ENCODE results near the gene METAP1.
A peak's percentile ranks its signal among the peaks of the same experiment; 100 is the strongest.
"Not testable (repeated sequence)": the region's sequence is repeated elsewhere in the genome, so short reads cannot be mapped to it uniquely, and the experiment has no call there.

The METAP1 gene

DNA sequence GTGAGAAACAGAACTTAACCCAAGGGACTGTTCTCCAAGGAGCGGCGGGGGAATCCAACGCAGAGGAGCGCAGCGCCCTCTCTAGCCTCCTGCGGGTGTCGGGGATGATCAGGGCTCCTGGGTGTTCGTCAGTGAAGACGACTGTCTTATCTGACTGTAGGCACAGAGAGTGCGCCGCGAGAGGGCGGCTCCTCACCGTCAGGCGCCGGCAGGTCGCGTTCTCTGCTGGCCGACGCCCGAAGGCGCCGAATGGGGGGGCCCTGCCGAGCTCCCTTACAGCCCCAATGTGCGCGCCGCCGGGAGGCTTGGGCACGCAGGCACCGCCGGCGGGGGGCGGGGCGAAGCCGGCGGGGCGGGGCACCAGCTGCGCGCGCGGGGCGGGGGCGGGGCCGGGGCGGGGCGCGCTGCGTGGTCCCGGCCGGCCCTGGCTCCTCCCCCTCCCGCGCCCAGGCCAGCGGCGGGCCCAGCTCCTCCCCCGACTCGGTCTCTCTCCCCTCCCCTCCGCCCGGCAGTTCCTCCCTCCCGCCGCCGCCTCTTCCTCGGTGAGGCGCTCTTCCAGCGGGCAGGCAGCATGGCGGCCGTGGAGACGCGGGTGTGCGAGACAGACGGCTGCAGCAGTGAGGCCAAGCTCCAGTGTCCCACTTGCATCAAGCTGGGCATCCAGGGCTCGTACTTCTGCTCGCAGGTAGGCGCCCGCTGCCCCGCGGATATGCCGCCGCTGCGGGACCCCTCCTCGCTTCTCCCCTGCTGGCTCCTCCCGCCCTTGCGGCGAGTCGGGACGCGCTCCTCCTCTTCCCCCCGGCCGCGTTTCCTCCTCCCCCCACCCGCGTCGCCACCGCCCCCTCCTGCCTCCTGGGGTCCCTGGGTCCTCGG lies at the start of gene METAP1:
METAP1 (plus strand) TSS at position 539 of the 873 bp plus-strand sequence; CDS start at position 572, 33 bp downstream.
- peak; percentile 97 for DNase-seq

DNA sequence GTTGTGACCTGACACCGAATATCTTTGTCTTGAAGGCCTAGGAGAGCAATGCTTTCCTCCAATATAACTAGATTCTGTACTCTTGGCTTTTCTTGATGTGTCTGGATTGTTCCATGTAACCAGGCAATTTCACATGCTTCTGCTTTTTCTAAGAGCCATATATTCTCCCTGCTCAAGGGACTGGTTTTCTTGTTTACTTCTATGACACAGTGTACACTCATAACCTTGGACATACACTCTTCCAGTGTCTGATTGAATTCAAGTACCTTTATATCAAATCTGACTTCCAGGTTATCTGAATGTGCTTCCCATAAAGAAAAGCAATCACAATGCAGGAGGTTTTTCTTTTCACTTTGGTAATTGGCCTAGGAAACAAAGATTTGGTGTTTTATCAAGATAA lies 49.2 kb upstream of the METAP1 start:
- DNase-seq, result no peak

DNA sequence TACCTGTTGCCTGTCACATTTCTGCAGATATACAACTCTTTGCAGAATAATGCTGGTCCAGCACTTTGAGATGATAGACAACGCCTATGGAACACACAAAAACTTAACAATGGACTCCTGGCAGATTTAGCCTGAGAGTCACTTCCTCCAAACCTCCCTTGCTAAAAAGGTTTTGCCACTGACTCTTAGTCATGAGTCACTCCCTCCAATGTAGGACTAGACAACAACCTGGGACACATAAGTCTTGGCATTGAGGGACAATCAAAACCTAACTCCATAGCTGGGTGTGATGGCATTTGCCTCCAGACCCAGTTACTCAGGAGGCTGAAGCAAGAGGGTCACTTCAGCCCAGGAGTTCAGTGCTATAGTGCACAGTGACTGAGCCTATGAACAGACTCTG lies 44.6 kb upstream of the METAP1 start:
- no peak for DNase-seq

DNA sequence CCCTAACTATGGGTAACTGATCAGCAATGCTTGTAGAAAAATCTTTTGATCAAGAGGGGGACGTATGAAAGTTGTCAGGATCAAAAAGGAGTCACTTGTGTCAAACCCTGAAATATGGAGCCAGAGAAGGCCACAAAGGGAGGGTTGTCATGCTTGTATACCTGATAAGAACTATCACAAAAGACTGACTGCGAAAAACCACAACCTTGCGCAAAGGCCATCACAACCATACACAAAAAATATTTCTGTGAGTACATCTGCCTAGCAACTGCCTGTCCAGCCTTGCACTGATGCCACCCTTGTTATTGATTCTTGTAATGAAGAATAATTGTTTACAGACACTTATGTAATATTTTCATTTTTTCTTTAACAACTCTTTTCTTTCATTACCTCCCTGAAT lies 43.8 kb upstream of the METAP1 start:
- DNase-seq, result no peak

DNA sequence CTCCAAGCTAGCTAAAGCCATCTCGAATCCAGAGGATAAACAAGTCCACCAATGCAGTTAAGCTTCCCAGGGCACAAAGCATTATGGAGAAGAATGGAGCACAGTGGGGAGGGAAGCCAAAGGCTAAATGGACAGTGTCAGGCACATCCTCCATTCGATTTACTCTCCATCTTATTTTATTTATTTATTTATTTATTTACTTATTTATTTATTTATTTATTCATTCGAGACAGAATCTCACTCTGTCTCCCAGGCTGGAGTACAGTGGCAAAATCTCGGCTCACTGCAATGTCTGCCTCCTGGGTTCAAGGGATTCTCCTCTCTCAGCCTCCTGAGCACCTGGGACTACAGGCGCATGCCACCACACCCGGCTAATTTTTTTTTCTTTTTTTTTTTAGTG lies 40.3 kb upstream of the METAP1 start:
- no peak for DNase-seq

DNA sequence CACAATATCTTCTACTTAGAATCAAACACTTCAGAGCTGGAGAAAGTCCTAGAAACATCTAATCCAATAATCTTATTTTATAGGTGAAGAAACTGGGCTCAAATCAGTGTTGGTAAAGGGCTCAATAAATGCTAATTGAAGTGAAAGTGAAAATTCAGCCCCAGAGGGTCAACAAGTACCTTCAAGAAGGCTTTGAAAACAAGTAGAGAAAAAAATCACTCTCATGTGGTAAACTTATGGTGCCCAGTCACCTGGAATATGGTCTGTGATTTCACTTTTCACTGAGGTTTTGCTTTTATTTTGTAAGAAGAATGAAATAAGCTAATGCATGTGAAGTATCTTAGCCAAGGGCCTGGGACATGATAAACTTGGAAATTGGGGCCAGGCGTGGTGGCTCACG lies 37.5 kb upstream of the METAP1 start:
- DNase-seq, result no peak

DNA sequence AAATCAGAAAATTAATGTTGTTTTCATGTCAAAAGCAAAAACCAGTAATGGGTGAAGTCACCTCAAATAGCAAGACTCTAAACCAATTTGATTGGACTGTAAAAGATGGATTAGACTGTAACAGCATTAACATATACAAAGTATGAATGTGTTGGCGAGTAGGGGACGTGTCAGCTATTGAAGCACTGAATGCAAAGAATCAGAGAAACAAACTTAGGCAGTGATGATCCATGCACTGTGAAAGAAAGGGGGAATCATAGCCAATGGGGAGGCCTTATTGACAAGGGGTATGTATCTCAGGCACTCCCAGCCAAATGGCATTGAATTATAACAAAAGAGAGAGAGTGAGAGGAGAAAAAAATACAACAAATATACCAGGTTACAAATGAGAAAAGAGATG lies 36.1 kb upstream of the METAP1 start:
- DNase-seq, result no peak

DNA sequence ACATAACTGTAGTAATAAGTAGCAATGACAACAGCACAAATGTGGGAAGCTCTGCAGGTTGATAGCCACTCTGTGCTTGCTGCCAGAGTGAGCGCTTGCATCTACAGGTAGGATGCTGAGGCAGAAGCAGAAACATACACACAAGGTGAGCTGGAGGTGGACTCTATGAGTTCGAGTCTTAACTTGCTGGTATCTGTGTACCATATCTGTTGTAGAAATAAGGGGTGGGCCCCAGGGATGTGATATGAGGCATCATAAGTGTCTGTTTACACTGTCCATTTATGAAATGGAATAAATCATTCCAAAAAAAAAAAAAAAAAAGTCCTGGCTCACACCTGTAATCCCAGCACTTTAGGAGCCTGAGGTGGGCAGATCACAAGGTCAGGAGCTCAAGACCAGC lies 33.8 kb upstream of the METAP1 start:
- no peak for DNase-seq

DNA sequence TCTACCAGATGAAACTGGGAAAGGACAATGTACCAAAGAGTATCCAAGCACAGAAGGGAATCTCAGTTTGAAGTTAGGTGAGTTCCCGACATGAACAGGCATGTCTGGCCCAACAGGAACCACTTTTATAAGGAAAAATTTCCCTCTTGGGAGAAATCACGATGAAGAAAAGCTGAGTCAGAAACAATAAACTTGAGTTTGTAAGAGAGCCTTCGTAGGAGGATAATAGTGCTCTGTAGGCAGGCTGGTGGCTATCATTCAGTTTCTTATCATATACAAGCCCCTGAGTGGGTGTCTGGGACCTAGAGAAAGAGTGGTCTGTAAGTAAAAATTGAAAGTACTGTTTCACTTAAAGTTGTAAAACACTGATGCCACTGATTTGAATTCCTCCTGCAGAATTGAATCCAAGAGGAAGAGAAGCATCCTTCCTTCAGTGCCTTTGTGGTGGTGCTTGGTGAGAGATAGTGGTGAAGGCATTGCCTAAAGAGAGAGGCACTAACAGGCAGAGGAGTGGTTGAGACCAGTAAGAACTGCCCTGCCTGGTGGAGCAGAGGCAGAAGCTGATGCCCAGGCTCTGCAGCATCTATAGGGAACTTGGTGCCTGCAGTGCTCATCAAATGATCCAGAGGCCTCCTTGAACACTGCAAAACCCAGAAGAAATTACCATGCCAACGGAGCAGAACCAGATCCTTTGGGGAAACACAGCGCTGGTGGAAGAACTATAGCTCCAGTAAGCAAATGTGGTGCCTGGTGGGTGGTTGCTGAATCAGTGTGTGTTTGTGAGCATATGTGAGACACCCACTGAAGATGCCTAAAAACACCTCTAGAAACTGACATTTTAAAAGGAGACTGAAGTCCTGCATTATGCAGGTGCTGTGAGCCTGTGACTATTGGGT lies 31.7 kb upstream of the METAP1 start:
- DNase-seq, result no peak

DNA sequence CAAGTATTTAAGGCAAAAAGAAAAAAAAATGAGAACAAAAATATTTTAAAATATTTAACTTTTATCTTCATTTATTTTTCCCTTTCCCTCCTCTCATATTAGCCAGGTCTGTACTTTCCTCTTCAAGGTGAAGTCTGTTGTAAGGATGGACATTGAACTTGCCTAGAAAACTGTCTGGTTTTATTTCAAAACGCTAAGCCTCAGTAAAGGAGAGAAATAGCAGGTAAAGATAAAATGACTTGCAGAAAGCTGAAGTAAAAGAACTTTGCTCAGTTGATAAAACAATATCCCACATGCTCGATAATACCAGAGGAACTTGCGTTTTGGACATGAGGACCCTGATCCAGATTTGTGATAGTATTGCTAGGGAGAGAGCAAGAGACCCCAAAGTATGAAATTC lies 28.6 kb upstream of the METAP1 start:
- DNase-seq, result no peak

DNA sequence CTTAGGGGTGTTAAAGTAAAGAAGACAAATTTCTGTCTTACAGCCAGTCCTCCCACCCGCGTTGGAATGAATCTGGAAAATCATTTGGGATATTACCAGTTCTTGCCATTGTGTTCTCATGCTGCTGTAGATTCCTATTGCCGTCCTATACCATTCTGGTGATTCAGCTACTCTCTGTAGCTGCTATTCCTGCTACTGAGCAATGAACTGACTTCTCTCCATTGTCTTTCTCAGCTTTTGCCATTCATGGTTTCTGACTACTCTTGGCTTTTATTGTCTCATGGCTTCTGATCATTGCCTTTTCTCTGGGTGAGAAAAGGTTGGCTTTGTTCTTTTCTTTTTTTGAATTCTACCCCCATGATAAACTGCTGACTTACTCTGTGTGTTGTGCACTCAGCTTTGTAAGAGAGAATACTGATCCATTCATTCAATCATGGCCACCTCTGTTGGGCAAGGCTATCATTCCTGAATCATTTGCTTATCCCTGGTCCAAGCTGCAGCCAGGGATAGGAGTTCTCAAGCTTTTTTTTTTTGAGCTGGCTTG lies 27.7 kb upstream of the METAP1 start:
- no peak for DNase-seq

DNA sequence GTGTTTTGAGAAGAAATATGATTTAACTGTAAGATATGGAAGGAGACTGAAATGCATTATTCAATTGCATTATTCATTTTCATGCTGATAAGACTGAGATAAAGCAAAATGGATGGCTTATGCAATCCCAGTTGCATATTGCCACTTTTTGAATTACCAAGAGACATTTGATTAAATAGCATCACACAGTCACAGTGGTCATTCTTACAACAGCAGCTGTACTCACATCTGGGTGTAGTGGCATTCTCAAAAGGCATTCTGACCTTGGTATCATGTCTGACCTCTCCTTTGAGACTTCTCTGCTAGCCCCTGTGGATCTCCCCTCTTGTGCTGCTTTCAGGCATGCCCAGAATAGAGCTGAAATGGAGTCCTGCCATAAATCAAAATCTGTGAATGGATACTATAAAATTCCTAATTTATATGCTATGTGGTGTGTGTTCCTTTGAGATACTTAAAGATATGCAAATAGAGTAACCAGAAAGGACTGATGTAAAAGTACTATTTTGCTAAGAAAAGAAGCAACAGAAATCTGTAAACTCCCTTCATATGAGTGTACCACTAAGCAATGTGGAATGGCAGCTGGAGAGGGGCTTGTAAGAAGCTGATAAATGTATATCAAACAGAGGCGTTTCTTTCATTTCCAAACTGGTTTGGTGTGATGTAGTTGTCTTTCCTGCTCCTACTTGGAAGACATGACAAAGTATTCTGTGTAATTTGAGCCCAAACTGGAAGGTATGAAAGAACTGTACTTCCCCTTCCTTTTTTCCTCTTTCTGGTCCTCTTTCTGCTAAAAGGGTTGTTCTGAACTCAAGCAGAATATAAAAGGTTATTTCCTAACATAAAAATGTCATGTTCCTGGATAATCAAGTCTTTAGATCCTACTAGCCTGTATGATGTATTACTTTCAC lies 25.4 kb upstream of the METAP1 start:
- no peak for DNase-seq

DNA sequence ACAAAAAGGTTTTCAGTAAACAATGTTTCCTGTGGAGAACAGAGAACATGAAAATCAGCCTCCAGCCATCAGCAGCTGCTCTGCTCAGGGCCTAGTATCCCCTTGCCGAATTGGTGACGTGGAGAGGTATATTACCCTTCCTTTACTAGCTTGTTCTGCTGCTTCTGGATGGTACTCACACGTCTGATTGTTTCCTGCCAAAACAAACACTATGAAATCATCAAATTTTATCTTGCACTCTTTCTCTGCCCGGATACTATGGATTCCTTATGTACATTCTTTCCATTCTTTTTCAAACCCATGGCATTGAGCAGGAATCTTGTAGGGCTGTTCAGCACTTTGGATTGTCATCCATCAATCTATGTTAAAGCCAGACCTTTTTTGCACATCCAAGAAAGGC lies 18.8 kb upstream of the METAP1 start:
- no peak for DNase-seq

DNA sequence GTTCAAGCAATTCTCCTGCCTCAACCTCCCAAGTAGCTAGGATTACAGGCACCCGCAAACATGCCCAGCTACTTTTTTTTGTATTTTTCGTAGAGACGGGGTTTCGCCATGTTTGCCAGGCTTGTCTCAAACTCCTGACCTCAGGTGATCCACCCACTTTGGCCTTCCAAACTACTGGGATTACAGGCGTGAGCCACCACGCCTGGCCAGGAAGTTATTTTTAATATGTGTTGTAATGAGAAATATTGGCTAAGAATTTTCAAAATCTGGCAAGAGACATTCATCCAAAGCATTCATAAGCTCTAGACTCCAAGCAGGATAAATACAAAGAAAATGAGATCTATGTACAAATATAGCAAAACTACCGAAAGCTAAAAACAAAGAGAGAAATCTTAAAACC lies 18.0 kb upstream of the METAP1 start:
- no peak for DNase-seq

DNA sequence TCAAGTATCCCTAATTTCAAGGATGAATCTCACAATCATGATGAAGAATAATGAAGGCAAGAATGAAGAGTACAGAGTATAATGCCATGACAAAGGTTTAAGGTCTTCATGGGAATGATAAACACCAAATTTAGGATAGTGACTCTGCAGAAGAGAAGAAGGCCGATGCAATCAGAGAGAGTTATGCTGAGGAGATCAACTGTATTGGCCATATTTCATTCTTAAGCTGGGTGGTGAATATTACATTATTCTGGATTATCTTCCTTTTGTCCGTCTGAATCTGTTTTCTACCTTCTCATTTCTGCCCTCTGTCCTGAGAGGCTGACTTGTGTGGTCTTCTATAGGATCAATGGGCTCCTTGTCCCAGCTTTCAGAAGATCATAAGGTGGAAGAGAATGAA lies 7.8 kb upstream of the METAP1 start:
- no peak for DNase-seq

DNA sequence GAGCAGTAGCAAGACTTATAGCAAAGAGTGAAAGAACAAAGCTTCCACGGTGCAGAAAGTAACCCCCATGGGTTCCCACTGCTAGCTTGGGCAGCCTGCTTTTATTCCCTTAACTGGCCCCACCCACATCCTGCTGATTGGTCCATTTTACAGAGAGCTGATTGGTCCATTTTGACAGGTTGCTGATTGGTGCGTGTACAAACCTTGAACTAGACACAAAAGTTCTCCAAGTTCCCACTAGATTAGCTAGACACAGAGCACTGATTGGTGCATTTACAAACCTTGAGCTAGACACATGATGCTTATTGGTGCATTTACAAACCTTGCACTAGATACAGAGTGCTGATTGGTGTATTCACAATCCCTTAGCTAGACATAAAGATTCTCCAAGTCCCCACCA lies 2.7 kb upstream of the METAP1 start:
- DNase-seq, result not testable (repeated sequence)

DNA sequence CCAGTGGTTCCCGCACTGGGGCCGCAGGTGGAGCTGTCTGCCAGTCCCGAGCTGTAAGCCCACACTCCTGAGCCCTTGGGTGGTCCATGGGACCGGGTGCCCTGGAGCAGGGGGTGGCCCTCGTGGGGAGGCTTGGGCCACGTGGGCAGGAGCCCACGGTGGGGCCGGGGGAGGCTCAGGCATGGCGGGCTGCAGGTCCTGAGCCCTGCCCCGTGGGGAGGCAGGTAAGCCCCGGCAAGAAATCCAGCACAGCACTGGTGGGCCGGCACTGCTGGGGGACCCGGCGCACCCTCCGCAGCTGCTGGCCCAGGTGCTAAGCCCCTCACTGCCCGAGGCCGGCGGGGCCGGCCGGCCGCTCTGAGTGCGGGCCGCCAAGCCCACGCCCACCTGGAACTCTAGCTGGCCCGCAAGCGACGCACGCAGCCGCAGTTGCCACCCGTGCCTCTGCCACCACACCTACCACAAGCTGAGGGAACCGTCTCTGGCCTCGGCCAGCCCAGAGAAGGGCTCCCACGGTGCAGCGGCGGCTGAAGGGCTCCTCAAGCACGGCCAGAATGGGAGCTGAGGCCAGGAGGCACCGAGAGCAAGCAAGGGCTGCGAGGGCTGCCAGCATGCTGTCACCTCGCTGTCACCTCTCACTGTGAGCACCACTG lies 2.0 kb upstream of the METAP1 start:
- no peak for DNase-seq

DNA sequence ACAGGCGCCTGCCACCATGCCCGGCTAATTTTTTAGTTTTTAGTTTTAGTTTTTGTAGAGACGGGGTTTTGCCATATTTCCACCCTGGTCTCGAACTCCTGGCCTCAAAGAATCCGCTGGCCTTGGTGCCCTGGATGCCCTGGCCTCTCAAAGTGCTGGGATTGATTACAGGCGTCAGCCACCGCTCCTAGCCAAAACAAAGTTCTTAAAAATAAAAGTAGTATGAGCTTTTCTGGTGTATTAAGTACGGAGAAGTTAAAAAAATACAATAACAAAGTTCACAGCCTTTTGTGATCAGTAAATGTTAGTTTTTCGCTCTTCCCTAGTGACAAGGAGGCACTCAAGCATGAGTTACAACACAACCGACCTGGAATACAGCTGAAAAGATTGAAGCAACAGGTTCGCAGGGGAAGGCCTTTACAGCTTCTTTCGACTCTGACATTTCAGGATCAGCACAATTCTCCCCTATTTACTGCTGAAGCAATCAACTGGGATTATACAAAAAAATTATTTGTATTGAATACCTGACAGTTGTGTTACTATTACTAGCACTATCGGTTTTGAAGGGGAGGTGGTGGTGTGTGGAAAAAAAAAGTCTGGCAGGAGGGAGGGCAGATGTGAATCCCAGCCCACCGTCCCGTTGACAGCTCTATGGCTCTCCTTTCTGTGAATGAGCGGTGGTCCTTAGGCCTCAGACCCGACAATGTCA lies 893 bp upstream of the METAP1 start:
- peak; percentile 9 for DNase-seq

DNA sequence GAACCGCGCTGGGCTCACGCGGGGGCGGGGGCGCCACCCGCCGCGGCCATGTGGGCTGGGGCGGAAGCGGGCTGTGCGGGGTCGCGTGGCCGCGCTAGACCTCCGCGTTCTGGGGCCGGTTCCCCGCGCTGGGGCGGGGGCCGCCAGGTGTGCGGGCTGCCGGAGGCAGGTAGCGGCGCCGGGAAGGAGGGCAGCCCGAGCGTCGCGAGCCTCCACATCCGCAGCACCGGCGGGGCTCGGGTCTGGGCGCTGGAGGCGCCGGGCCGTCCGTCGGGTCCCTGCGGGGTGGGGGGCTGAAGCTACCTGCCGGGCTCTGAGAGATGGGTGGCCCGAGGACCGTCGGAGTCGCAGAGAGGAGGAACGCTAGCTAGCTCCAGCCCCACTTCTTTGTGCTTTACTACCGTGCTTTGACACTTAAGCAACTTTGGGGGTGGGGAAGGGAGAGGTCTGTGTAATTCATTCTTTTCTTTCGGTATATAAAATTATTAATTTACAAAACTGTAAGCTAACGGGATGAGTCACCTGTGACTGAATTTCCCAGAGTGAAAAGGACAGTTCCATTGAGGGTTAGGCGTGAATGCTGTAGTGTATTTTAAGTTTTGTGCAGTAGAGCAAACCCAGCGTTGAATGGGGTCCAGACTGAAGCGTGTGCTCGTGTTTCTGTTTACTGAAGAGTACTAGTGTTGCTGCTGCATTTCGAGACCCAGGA lies 689 bp downstream of the METAP1 start:
- DNase-seq, result peak; percentile 71

DNA sequence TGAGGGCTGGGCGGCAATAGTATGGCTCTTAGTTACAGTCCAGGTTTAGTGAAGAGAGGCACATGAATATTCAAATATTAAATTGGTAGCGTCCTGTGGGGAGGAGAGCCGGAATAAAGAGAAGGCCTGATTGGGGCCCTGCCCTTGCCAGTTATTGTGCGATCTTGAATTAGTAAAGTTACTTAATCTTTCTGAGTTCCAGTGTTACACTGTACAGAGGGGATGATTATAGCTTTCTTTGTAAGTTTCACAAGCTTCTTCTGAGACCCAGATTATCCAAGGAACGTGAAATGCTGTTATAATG lies 1.2 kb downstream of the METAP1 start:
- no peak for DNase-seq

DNA sequence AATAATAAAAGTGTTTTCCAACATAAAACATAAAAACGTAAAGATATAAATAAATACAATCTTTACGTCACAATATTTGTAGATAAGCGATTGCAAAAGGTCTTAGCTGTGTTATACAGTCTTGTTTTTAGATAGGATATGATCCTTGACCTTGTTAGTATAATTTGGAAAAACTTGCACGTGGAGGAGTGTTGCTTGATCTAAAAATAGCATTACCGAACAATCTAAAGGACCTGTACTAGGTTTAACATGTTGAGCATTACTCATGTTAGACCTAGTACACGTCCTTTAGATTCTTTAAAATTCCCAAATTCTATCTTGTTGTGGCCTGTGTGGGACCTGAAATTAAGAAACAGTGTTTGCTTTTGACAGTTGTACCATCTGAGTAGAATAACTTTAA lies 1.6 kb downstream of the METAP1 start:
- no peak for DNase-seq
